ENCODE data around the gene AP1AR.

Gene AP1AR

DNA sequence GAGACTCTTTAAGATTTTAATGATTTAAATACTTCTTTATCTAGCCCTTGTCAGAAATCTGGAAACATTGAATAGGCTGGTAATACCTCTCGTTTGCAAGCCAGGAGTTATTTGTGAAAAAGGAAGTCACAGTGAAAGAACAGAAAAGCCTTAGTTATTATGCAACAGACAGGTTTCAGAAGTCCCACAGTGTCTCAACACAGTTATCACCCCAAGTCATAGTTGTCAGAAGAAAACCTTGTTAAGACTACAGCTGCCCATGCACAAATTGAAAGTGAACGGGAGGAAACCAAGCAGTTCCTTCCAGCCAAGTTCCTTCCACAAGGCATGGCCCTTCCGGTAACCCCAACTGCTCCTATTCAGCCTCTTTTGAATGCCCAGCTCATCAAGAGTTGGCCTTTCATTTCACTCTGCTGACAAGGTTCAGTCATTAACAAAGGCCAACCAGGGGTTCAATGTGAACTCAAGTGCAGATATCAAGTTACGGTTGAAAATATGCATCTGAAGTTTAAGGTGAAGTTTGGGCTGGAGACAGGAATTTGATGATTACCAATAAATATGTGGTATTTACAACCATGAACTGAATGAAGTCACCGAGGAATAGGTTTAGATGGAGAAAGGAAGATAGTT, 81.1 kb downstream of the AP1AR start:
- DNase-seq (ENCODE audit: low read depth), result no peak

DNA sequence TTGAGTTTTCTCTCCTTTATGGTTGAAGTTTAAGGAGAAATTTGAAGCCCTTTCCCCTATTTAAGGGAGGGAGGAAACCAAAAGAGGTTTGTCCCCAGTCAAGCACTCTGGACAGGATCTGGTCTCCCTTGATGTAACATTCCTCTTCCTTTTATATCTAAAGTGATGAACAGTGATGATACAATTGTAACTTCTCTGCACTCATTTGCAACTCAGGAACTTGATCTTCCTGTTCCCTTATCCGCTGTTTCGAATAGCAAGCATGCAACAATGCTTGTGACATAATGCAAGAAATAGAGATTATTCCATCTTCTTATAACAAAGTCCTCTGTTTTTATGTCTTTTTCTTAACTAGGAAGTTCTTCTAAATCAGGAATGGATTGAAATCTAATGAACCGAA, 83.9 kb downstream of the AP1AR start:
- DNase-seq (ENCODE audit: low read depth), result no peak

DNA sequence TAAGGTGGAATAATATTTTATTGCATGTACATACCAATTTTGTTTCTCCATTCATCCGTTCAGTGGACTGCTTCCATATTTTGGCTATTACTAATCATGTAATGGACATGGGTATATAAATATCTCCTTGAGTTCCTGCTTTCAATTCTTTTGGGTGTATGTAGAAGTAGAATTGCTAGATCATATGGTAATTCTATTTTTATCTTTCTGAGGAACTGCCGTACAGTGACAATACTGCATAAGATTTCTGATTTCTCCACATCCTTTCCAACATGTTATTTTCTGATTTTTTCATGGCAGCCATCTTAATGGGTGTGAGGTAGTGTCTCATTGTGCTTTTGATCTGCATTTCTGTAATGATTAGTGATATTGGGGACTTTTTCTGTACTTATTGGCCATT, 84.8 kb downstream of the AP1AR start:
- no peak for DNase-seq (ENCODE audit: low read depth)

DNA sequence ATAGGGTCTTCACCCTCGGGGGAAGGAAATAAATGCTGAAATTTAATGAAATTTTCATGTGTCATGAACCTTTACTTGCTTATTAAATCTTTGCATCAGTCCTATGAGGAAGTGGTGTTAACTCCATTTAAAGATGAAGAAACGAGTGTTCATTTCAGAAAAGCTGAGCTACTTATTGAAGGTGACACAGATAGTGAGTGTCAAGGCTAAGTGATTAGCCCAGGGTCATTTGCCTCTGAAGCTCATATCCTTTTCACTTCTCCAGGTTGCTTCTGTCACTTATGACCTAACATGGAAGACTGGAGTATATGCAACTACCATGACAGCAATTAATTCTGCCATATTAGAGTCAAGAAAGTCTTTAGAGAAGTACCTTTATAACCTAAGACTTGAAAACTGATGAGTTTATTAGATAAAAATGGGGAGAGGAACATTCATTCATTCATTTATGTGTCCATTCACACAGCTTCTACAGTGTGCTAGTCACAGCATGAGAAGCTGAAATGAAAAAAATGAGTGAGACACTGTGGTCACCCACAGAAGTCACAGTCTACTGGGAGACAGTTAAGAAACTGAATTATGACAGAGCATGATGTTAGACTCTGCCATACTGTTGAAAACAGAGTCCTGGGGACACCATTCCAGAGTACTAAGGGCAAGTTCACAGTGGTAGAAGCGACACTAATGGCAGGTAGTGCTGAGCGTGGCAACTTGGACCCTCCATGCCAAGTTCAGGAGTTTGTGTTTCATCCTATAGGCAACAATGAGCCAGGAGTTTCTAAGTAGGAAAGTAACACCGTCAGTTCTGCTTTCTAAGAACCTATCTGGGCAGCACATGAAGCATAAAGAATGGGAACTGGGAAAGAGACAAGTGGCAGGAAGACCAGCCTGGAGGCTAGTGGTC, 86.9 kb downstream of the AP1AR start:
- no peak for DNase-seq (ENCODE audit: low read depth)

Data from activated T-cell treated with anti-CD3 and anti-CD28 coated beads for 24 hours (primary cell).